Brain pericyte (primary cell): ENCODE results near the gene TMEM150A.
"Not testable (repeated sequence)": the region's sequence is repeated elsewhere in the genome, so short reads cannot be mapped to it uniquely, and the experiment has no call there.

Source experiments
- DNase-seq: peaks from one replicate; pipeline ENCODE4 v3.0.0-alpha.2; 2012; ENCODE audit warnings: low read depth, low spot score

TMEM150A gene, protein sequence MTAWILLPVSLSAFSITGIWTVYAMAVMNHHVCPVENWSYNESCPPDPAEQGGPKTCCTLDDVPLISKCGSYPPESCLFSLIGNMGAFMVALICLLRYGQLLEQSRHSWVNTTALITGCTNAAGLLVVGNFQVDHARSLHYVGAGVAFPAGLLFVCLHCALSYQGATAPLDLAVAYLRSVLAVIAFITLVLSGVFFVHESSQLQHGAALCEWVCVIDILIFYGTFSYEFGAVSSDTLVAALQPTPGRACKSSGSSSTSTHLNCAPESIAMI

DNA sequence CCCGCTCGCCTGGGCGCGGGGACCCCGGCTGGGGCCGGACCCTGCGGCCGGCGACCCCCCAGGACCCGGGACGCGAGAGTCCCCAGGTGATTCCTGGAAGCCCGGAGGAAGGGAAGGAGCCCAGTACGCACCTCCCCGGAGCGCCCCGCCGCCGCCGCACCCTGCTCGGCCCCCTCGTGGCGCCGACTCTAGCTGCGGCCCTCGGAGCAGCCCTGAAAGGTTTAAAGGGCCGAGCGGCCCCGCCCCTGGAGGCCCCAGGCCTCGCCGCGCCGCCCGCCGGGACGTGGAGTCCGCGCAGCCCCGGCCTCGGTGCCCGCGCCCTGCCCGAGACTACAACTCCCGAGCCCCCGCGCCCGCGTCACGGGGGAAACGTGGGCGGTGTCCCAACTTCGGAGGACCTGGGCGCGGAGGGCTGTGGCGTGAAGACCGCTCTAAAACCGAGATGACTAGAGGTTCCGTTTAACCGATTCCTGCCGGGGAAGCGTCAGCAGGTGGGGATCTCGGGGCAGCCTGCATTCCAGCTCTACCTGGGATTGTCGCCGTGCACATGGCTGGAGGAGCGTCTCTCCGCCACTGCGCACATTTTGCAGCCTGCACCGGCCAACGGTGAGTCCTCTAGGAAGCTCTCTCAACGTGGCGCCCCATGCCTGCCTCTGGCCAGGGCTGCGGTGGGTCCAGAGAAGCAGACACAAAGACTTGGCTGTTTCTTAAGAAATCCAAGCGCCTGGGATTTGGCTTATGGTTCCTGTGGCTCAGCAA is at the start of gene TMEM150A:
Gene TMEM150A (minus strand): TSS at position 223 of the 759 bp plus-strand sequence. CDS start 750 bp downstream, outside the sequence.
- DNase-seq = no peak

DNA sequence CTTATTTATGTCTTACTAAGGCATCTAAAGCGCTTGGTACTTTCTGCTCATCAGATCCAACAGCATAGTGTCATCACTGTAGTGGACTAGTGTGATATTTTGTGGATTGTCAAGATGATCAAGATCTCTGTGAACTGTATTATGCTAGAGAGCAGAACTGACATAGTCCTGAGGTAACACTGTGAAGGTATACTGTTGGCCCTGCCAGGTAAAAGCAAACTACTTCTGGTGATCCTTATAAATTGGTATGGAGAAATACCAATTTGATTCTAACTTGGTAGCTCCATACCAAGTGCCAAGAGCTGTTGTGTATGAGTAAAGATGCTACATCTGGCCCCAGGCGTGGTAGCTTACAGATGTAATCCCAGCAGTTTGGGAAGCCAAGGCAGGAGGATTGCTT is 49.6 kb upstream of the TMEM150A start:
- no peak for DNase-seq

DNA sequence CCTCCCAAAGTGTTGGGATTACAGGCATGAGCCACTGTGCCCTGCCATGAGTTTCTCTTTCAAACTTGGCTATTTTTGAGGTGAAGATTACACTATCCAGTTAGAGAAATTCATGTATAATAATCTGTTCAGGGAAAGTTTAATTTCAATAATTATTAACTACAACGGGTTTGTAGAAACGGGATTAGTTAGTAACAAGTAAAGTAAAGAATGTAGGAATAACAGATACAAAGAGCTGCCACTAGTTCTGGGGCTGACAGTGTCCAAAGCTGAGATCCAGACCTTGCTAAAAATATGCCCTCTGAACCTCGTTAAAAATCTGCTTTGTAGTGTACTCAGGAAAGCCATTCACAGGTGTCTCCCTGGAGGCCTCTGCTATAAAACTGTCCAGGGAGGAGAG is 48.6 kb upstream of the TMEM150A start:
- no peak for DNase-seq

DNA sequence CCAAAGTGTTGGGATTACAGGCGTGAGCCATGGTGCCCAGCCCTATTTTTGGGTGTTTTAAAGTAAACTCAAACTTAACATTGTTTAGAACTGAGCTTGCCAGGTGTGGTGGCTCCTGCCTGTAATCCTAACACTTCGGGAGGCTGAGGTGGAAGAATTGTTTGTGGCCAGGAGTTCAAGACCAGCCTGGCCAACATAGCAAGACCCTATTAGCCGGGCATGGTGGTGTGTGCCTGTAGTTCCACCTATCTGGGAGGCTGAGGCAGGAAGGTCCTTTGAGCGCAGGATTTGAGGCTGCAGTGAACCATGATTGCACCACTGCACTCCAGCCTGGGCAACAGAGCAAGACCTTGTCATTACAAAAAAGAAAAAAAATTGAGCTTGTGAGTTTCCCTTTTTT is 48.0 kb upstream of the TMEM150A start:
- DNase-seq = no peak

DNA sequence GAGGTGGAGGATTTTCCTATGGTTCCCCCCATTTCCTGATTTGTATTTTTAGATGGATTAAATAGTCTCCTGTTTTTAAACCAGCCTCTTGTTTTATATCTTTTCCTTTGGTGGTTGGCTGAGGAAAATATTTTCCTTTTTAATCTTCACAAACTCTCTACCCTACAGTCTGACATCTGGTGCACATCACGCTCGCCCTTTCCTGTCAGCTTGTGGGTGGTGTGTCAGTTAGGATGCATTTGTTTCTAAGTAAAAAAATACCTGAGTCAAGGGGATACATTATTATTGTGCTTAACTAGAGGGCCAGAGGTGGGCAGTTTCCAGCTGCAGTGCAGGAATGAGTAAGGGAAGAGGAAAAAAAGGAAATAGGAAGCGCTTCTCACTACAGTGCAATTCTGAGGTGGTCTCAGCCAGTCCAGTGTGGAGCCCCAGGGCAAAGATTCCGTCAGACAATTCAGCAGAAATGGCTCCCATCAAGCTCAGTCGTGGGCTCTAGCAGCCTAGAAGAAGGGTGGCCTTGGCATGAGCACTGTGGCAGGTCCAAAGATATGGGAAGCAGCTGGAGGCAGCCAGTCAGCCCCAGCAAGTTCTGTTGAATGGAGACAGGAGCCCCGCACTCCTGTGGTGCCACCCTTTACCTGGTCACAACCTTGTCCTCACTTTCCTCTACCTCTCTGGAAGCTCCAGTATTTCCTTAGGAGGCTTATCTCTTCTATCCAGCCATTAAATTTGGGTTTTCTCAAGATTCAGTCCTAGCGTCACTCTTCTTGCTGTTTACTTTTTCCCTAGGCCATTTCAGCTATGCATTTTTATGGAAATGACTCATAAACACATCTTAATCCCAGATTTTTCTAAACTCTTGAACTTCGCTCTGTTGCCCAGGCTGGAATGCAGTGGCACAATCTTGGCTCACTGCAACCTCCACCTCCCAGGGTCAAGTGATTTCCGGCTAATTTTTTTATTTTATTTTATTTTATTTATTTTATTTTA is 47.0 kb upstream of the TMEM150A start:
- no peak for DNase-seq

DNA sequence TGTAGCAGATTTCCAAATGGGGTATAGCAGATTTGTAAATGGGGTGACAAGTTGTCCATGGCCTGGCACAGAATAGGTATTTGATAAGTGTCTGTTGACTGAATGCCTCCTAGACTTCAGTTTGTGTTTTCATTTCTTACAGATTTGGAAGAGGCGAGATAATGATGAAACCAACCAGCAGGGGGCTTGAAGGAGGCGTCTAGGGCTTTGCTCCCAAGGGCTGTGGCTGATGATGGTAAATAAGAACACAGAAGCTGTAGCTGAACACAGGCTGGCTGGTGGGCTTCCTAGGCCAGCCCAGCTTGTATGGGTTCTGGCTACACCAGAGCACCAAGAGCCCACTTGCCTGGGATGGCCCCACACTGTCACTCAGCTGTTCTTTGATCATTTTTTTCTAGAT is 46.1 kb upstream of the TMEM150A start:
- DNase-seq = no peak

DNA sequence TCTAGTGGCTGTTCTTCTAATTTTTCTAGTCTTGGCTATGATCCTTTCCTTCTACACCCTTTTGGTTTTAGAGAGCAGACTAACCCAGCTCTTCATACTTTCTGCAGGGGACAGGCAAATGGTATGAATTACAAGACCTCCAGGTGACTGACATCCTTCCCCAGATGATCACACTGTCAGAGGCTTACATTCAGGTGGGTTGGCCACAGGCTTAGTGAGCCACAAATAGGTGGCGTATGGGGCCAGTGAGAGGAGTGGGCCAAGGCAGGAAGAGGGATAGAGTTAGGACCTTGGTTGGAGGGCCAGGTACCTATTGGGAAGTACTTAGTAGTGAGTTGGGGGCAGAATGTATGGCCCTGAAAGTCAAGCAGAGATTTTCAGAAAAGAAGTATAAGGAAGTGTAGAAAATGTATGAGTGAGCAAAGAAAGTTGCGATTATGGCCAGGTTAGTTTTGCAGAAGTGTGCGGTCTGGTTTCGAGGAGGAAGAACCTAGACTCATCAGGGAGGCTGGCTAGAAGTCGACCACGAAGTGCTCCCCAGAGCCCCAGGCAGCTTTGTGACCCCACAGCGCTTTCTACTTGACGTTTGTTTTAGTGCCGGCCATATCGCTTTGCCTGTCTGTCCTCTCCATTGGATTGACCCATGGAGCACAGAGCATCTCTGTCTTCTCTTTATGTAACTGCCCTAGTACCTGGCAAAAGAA is 45.5 kb upstream of the TMEM150A start:
- no peak for DNase-seq

DNA sequence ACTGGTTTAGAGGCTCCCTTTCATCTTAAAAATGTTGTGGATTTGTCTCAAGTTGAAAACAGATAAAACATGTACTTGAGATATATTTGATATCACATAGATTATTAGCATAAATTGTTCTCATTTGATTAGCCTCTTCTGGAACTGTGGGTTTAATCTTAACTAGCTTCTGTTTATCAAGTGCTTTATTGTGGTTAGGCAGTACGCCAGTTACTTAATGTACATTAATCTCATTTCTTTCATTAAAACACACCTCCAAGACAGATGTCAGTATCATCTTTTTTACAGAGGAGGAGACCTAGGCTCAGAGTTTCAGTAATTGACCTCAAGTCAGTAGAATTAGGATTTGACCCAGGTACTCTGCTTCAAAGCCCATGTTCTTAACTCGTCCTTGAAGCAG is 43.7 kb upstream of the TMEM150A start:
- no peak for DNase-seq

DNA sequence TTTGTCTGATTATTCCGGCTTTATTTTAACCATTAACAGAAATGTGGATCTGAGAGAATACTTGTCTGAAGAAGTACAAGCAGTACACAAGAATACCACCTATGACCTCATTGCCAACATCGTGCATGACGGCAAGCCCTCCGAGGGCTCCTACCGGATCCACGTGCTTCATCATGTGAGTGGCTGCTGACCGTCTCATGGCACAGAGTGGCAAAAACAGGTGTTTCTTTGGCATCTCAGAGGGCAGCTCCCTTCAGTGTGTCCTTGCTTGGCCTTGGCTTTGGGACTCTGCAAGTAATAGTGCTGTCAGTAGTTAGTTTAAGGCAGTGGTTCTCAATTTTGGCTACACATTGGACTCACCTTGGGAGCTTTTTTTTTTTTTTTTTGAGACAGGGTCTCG is 42.4 kb upstream of the TMEM150A start:
- DNase-seq = no peak

DNA sequence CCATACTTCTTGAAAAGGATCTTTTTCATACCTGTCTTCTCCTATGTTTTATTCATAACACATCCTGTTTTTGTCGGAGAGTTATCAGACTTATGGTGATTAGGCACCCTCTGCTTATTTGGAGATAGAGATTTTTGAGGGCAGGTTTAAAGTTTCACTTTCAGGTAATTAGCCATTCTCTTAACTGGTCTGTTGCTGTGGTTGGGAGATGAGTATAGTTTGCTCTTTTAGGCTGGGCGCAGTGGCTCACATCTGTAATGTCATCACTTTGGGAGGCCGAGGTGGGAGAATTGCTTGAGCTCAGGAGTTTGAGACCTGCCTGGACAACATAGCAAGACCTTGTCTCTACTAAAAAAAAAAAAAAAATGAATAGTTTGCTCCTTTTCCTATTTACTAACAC is 40.2 kb upstream of the TMEM150A start:
- no peak for DNase-seq

DNA sequence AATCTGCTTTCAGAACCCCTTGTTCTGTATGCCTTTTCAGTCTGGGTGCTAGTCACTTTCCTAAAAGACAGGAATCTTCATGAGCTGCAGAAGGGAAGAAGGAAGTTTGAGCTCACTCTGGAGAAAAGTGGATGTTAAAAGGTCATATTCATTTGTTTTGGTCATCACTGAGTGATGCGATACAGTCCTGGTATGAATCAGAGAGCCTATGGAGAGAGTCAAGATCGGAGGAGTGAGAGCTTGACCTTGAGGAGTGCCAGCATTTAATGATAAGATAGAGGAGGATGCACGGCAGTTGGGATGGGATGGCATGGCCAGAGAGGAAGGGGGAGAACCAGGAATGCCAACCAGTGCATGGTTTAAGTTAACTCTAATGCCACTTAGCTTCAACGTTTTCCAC is 33.1 kb upstream of the TMEM150A start:
- DNase-seq = no peak

DNA sequence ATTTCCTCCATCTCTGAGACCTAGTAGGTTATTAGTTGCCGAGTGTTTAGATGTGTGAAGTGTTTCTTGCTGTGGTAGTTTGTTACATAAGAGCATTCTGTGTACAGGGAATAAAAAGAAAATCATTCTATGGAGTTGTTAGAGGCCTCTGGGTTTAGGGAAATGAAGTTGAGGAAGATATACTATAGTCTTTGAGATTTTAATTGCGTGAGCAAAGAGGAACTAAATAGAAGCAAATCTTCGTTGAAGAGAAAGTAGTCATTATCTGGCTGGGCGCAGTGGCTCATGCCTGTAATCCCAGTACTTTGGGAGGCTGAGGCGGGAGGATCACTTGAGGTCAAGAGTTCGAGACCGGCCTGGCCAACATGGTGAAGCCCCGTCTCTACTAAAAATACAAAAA is 32.5 kb upstream of the TMEM150A start:
- no peak for DNase-seq

DNA sequence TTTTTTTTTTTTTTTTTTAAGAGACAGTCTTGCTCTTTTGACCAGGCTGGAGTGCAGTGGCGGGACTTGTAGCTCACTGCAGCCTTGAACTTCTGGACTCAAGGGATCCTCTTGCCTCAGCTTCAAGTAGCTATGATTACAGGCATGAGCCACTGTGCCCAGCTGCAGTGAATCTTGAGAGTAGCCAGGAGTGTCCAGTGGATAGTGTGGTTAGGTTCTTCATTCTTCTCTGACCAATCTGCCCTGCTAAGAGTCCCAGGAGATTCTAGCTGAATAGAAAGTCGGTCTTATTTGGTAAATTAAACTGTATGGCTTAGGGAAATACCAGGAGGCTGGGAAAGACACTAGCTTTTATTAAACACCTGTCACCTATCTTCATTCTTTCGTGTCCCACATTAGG is 28.8 kb upstream of the TMEM150A start:
- no peak for DNase-seq

DNA sequence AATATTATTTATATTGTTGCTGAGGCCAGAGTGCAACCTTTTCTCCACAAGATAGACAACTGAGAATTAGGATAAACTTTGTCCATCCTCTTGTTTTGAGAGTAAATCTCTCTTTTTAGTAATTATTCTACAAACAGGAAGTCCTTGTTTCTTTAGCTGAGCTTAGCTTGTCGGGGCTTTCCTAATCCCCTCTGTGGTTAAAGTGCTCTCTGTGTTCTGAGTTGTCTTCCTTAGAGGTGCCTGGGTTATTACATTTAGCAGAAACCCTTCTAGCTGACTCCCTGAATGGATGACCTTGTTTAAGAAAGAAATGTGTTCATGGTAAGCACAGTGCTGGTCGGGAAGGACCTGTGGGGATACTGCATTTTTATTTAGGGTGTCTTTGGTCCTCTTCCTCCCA is 26.2 kb upstream of the TMEM150A start:
- no peak for DNase-seq

DNA sequence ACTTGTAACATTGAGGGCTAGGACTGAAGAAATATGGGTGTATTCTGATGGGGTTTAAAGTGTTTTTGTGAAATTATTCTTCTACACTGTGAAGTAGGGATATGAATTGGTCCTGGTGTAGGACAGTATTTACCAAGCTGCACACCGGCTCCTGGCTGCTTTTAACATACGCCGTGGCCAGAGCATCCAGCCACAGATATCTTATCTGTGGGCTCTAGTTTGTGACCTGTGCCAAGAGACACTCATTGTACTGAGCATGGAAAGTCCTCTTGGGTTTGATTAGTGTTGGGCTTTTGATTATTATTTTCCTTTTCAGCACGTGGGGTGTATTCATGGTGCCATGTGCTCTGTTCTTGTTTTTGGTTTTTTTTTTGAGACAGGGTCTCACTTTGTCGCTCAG is 21.5 kb upstream of the TMEM150A start:
- no peak for DNase-seq

DNA sequence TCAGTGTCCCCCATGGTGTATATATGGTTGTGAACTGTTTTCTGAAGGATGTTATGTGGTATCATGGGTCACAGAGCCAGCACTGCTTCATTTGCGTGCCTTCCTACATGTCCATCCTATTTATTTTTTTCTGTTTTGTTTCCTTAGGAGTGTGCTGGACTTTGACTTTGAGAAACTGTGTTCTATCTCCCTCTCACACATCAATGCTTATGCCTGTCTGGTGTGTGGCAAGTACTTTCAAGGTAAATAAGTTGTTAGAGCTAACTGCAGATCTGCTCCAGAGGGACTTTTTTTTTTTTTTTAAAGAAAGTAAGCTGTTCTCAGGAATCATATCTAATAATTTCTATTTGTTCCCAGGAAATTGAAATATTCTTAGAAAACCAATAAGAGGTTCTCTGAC is 18.8 kb upstream of the TMEM150A start:
- DNase-seq = no peak

DNA sequence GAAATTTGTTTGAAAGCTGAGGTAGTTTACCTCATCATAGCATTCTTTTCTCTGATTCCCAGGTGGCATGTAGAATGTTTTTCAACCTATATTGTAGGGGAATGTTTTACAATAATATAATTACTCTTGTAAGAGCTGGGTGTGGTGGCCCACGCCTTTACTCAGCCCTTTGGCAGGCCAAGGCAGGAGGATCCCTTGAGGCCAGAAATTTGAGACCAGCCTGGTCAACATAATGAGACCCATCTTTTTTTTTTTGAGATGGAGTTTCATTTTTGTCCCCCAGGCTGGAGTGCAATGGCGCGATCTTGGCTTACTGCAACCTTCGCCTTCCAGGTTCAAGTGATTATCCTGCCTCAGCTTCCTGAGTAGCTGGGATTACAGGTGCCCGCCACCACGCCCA is 17.1 kb upstream of the TMEM150A start:
- no peak for DNase-seq

DNA sequence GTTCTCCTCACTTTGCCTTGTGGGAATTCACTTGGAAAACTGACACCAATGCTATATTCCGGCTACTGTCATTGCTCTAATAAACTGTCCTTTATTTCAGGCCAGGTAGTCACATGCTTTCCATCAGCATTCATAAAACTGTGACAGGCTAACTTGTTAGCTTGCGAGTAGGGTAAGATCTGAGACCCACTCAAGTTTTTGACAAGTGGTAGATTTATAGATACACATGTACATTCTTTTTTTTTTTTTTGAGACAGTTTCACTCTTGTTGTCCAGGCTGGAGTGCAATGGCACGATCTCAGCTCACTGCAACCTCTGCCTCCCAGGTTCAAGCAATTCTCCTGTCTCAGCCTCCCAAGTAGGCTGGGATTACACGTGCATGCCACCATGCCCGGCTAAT is 15.2 kb upstream of the TMEM150A start:
- not testable (repeated sequence) for DNase-seq

DNA sequence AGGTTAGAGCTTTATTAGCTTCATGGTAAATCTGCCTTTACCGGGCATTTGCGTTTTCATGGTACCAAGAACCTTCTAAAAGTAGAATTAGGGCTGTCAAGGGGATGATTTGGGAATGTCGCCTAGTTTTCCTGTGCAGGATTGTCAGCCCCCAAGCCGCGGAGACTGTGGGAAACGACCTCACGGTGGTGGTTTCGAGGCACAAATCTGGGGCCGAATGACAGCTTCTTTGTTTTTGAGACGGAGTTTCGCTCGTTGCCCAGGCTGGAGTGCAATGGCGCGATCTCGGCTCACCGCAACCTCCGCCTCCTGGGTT is 12.9 kb upstream of the TMEM150A start:
- no peak for DNase-seq

DNA sequence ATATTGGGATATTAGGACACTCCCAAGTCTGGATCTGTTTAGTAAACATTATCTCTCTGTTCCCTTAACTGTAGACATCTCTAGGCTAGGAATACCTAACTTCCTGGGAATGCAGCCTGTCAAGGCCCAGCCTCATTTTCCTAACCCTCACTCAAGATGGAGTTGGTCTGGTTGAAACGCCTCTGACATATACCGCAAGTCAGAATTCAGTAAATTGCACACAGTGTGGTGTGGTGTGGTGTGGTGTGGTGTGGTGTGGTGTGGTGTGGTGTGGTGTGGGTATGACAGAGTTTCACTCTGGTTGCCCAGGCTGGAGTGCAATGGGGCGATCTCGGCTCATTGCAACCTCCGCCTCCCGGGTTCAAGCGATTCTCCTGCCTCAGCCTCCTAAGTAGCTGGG is 12.3 kb upstream of the TMEM150A start:
- not testable (repeated sequence) for DNase-seq

DNA sequence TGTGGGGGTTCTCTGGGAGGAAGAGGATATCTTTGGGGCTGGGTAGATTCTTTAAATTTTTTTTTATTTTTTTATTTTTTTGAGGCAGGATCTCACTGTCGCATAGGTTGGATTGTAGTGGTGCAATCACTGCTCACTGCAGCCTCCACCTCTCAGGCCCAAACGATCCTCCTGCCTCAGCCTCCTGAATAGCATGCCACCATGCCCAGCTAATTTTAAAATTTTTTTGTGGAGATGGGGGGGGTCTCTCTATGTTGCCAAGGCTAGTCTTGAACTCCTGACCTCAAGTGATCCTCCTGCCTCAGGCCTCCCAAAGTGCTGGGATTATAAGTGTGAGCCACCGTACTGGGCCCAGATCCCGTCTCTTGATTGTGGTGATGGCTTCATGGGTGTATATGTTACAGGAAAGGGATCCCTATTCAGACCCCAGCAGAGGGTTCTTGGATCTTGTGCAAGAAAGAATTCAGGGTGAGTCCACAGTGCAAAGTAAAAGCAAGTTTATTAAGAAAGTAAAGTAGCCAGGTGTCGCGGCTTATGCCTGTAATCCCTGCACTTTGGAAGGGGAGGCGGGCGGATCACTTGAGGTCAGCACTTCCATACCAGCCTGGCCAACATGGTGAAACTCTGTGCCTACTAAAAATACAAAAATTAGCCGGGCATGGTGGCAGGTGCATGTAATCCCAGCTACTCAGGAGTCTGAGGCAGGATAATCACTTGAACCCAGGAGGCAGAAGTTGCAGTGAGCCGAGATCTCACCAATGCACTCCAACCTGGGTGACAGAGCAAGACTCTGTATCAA is 11.4 kb upstream of the TMEM150A start:
- DNase-seq = no peak
